SK-MEL-5 (cell line): ENCODE results near the gene KNG1. TPM values are rescaled to one million over a fixed set of nuclear protein-coding genes. Genes with fewer than 3 reads are reported as not detected.
"Not testable (repeated sequence)": the region's sequence is repeated elsewhere in the genome, so short reads cannot be mapped to it uniquely, and the experiment has no call there.

ENCODE experiments used
- DNase-seq: peaks from one replicate; pipeline ENCODE4 v3.0.0-alpha.2; 2016; ENCODE audit warnings: low read depth, low spot score
- in situ Hi-C: cut with HindIII; loops from 2 replicates; pipeline ENCODE4 v1.10.0; 2016; ENCODE audit warnings: low sequenced_read_pairs, high pct_unique_total_duplicates, low pct_unique_long_range_greater_than_20kb
- polyA plus RNA-seq, 2 experiments: library from polyadenylated mRNA; depleted of rRNA; stranded (reverse); fragments of >200 nt; gene quantifications; 2 replicates each; pipeline ENCODE4 v1.2.3, GENCODE V29; 2015
- total RNA-seq: library from RNA; depleted of rRNA; stranded (reverse); fragments of >200 nt; shearing (Covaris generic); gene quantifications from 2 replicates; pipeline ENCODE4 v1.2.3, GENCODE V29; 2014; rRNA removed

Gene KNG1
- total RNA-seq: not detected in 2 replicates
- 0.04 TPM in 1 of 2 replicates, not detected in the other for polyA plus RNA-seq (2015; cell fraction: cytosol; rRNA removed)
- not detected in 2 replicates for polyA plus RNA-seq (2015; cell fraction: nucleus; rRNA removed)

- in situ Hi-C loops: no loop called here
- DNase-seq: no peak
Observed at GRCh38 chr3:186717039-186717457, at the start of gene KNG1. Gene KNG1 (plus strand): TSS chr3:186717359. CDS start chr3:186717543, 184 bp downstream.

DNA sequence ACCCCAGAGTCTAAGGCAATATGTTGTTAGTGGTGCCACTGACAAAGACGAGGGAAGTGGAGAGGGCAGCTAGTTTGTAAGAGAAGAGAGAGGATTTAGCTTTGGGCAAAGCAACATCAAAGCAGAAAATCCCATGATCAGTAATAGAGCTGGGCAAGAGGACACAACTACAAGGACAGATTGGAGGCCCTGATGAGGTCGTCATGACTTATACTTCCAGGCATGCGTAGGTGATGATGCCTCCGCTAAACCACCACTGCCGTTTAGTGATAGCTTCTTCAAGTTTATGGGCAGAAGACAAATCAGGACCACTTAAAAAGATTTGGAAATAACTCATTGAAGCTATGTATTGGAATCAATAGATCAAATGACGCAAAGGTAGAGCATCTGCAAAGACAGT lies 48.7 kb upstream of the KNG1 start:
- DNase-seq: no peak
- in situ Hi-C loops: no loop called here

DNA sequence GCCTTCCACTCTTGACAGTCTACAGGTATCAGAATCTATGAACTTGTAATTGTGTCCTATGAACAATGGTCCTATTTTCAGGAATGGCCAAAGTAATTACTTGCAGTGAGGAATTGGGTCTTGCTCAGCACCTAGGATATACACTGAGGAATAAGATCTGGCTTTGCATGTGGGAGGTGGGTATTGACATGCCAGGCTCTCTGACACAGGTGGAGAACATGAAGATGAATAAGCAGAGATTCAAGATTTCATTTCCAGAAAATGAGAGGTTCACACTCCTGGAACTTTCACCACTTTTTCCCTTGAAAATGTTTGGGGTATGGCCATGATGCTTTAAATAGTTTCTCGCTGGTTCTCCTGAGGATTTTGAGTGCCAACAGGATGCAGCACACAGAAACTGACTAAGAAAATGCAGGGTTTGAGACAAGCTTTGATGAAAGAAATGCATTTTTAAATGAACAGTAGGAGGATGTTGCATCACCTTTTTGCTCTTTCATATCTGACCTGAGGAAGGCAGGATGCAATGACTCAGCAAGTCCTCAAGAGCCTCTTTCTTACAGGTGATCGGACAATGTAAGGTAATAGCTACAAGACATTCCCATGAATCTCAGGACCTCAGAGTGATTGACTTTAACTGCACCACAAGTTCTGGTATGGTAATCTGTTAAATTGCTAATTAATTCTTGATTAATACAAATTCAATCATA lies 47.6 kb upstream of the KNG1 start:
- DNase-seq: no peak
- in situ Hi-C loops: no loop called here

GRCh38 chr3:186670155-186670554 lies 47.0 kb upstream of the KNG1 start:
- DNase-seq: no peak

DNA sequence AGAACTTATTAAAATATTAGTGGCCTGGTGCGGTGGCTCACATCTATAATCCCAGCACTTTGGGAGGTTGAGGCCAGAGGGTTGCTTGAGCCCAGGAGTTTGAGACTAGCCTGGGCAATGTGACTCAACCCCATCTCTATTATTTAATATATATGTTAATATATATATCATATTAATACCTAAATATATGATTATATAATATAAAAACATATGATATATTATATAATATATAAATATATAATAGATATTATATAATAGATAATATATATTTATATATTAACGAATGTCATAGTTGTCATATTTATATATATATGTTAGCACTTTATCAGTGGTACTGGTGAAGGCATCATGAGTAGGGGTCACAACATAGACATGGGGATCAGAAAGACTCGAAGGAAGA lies 46.1 kb upstream of the KNG1 start:
- in situ Hi-C loops: no loop called here
- DNase-seq: no peak

More at GRCh38 chr3:186670155-186670554, 47.0 kb upstream of the KNG1 start:
- in situ Hi-C loops: no loop called here

- in situ Hi-C loops: no loop called here
- no peak for DNase-seq
Observed at GRCh38 chr3:186678604-186679003, 38.6 kb upstream of the KNG1 start.

GRCh38 chr3:186679151-186679550 lies 38.0 kb upstream of the KNG1 start:
- no peak for DNase-seq
- in situ Hi-C loops: no loop called here

- no peak for DNase-seq
- in situ Hi-C loops: no loop called here
Observed at GRCh38 chr3:186680869-186681268, 36.3 kb upstream of the KNG1 start.

- in situ Hi-C loops: no loop called here
- no peak for DNase-seq
Observed at GRCh38 chr3:186682812-186683211, 34.3 kb upstream of the KNG1 start.

DNA sequence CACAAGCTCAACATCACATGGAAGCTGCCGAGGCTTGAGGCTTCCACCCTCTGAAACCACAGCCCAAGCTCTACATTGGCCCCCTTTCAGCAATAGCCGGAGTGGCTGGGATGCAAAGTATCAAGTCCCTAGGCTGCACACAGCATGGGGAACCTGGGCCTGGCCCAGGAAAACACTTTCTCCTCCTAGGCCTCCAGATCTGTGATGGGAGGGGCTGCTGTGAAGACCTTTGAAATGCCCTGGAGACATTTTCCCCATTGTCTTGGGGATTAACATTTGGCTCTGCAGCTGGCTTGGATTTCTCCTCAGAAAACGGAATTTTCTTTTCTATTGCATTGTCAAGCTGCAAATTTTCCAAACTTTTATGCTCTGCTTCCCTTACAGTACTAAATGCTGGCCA lies 33.2 kb upstream of the KNG1 start:
- in situ Hi-C loops: no loop called here
- DNase-seq: no peak

DNA sequence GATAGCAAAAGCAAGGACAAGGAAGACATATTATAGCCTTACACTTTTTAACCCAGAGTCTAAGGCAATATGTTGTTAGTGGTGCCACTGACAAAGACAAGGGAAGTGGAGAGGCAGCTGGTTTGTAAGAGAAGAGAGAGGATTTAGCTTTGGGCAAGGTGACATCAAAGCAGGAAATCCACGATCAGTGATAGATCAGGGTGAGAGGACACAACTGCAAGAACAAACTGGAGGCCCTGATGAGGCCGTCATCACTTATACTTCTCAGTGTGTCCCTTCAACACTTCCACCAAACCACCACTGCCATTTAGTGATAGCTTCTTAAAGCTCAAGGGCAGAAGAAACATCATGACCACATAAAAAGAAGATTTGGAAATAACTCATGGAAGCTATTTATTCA lies 30.7 kb upstream of the KNG1 start:
- in situ Hi-C loops, DNase-seq: not testable (repeated sequence)

GRCh38 chr3:186687120-186687651 lies 30.0 kb upstream of the KNG1 start:
- peak; percentile 11 for DNase-seq
- in situ Hi-C loops: no loop called here

- in situ Hi-C loops, DNase-seq: not testable (repeated sequence)
Observed at GRCh38 chr3:186690304-186690703, 26.9 kb upstream of the KNG1 start.

DNA sequence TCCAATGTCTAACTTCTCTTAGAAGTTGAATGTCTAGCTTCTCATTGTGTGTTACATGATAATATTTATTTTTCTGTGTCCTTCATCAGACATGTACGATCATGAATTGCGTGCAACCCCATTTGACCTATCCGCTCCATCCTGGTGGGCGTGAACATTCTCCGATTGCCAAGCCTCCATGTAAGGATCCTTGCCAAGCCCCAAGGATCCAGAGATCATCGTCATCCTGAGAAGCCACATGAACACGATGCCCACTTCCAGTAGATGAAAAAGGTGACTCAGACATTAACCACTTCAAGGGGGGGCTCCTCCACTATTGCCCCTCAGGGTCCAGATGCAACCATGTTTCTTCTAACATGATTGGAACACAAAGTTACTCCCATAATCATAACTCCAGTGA lies 25.5 kb upstream of the KNG1 start:
- in situ Hi-C loops: no loop called here
- no peak for DNase-seq

GRCh38 chr3:186693843-186694242 lies 23.3 kb upstream of the KNG1 start:
- in situ Hi-C loops: no loop called here
- DNase-seq: no peak

GRCh38 chr3:186694288-186695032 lies 22.7 kb upstream of the KNG1 start:
- in situ Hi-C loops: no loop called here
- DNase-seq: no peak

DNA sequence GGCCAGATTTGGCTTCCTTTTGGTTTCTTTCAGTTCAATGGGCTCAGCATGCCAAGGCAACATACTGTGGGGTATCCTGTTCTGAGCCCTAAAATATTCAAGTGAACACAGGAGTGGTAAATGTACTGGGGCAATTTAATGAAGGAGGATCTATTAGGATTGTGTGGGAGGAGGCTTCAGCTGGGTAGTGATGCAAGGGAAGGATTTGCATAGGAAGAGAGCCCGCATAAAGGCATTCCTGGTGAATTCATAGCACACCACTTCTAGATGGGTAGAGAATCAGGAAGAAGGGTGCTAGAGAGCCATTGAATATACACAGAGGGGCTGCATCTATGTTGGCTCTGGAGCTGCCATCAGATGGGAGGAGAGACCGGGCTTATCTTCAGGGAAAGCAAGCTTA lies 20.6 kb upstream of the KNG1 start:
- DNase-seq: no peak
- in situ Hi-C loops: no loop called here

- in situ Hi-C loops: no loop called here
- no peak for DNase-seq
Observed at GRCh38 chr3:186697510-186697909, 19.6 kb upstream of the KNG1 start.

GRCh38 chr3:186700267-186700666 lies 16.9 kb upstream of the KNG1 start:
- no peak for DNase-seq
- in situ Hi-C loops: no loop called here
